HepG2 (cell line): ENCODE data around the gene UBL3. TPM values are rescaled to one million over a fixed set of nuclear protein-coding genes. Genes with fewer than 3 reads are reported as not detected.

Source experiments
- ATAC-seq: fragments of 200-7000 bp; cut with Tn5 transposase; 3 replicates; pipeline ENCODE4 v1.9.1; 2020; ENCODE audit warnings: mild to moderate bottlenecking, moderate library complexity
- BruUV-seq: library from RNA; stranded (reverse); fragments of 400-500 nt; replicated peaks from 2 replicates; lab custom pipeline; 2021; lab: Mats Ljungman, UMichigan
- CTCF ChIA-PET: fragments of 300-600 bp; formaldehyde crosslinking; extraction: SDS; loops from one replicate; lab custom pipeline; 2021; ENCODE audit warnings: low total read pairs, inconsistent platforms, low intra/inter-chr PET ratio; lab: Yijun Ruan, JAX
- POLR2A ChIA-PET: fragments of 350-600 bp; sonication (Branson Sonifier 250); formaldehyde crosslinking; loops from one replicate; lab custom pipeline; 2020; ENCODE audit warnings: antibody characterized with exemption, inconsistent platforms; lab: Yijun Ruan, JAX
- DNase-seq: peaks from one replicate; pipeline ENCODE4 v3.0.0-alpha.2; 2015; ENCODE audit warnings: low spot score
- FAIRE-seq: peaks from 3 replicates; lab custom pipeline; 2011; peaks lifted over from hg19 to GRCh38; lab: Jason Lieb, UNC
- H2AFZ ChIP-seq: one replicate; pipeline ENCODE4 v1.6.1; 2011; ENCODE audit warnings: low read length, inconsistent platforms
- H3K27ac ChIP-seq: fragments of 300-600 bp; 3 replicates; pipeline ENCODE4 v1.8.0; 2011; ENCODE audit warnings: mixed run types, mild to moderate bottlenecking, mixed read lengths, low read length, inconsistent platforms; ENCODE audit not compliant: insufficient read depth; ENCODE audit errors: extremely low read length
- H3K27me3 ChIP-seq, 2 experiments: fragments of 200-600 bp in 1 of 2; 2 replicates in 1 of 2; 3 replicates in 1 of 2; pipeline versions ENCODE4 v1.6.0 to v1.8.0; 2011; ENCODE audit warnings: low read length in 2 of 2, mild to moderate bottlenecking in 2 of 2, moderate library complexity in 2 of 2, inconsistent platforms in 1 of 2; ENCODE audit not compliant: insufficient read depth in 2 of 2, control insufficient read depth in 1 of 2
- H3K36me3 ChIP-seq, 2 experiments: fragments of 200-600 bp in 1 of 2; replicated peaks in 1 of 2; 2 replicates in 1 of 2; 3 replicates in 1 of 2; pipeline versions ENCODE4 v1.5.1 to v1.8.0; 2011; ENCODE audit warnings: low read length in 2 of 2, inconsistent platforms in 1 of 2; ENCODE audit not compliant: insufficient read depth in 2 of 2, control insufficient read depth in 1 of 2
- H3K4me1 ChIP-seq: 2 replicates; pipeline ENCODE4 v1.5.1; 2012; ENCODE audit warnings: low read length, inconsistent platforms; ENCODE audit not compliant: insufficient read depth
- H3K4me2 ChIP-seq: 2 replicates; pipeline ENCODE4 v1.6.0; 2011; ENCODE audit warnings: low read depth, low read length, inconsistent platforms
- H3K4me3 ChIP-seq, 3 experiments: fragments of 200-600 bp in 1 of 3; sonication (generic), shearing (Covaris generic) in 1 of 3; replicated peaks in 1 of 3; 2 replicates each; pipeline ENCODE4 v1.5.1; 2011 to 2016; ENCODE audit warnings: low read length in 3 of 3, inconsistent platforms in 2 of 3, low read depth in 2 of 3, mild to moderate bottlenecking in 2 of 3, control low read depth in 1 of 3, mixed read lengths in 1 of 3; ENCODE audit not compliant: insufficient read depth in 1 of 3
- H3K79me2 ChIP-seq: one replicate; pipeline ENCODE4 v1.6.1; 2011; ENCODE audit warnings: low read length, inconsistent platforms; ENCODE audit not compliant: insufficient read depth
- H3K9ac ChIP-seq: 2 replicates; pipeline ENCODE4 v1.6.0; 2011; ENCODE audit warnings: mild to moderate bottlenecking, low read depth, low read length, inconsistent platforms; ENCODE audit not compliant: insufficient read depth
- H3K9me3 ChIP-seq: 2 replicates; pipeline ENCODE4 v1.5.1; 2012; ENCODE audit warnings: mild to moderate bottlenecking, low read length
- H4K20me1 ChIP-seq: 2 replicates; pipeline ENCODE4 v1.6.0; 2011; ENCODE audit warnings: inconsistent platforms, mild to moderate bottlenecking, low read length, moderate library complexity; ENCODE audit not compliant: insufficient read depth
- ASH2L ChIP-seq: fragments of 300-600, 200-600 bp; sonication (generic); IDR thresholded peaks from 2 replicates; pipeline ENCODE4 v1.7.0; 2017; ENCODE audit warnings: low read depth, mild to moderate bottlenecking, moderate library complexity, mixed read lengths, low read length; ENCODE audit not compliant: insufficient read length
- ETV6 ChIP-seq: sonication (generic); formaldehyde crosslinking; conservative IDR thresholded peaks from 2 replicates; pipeline ENCODE4 v1.4.0; 2020; ENCODE audit warnings: missing genetic modification reagents
- IRF2 ChIP-seq: IDR thresholded peaks from 2 replicates; pipeline ENCODE4 v1.6.1; 2018; ENCODE audit warnings: missing genetic modification reagents, missing compliant biosample characterization
- MED13 ChIP-seq: sonication (generic); formaldehyde crosslinking; IDR thresholded peaks from 2 replicates; pipeline ENCODE4 v1.5.0; 2020; ENCODE audit warnings: missing genetic modification reagents
- NR2C2 ChIP-seq: sonication (generic); formaldehyde crosslinking; IDR thresholded peaks from 2 replicates; pipeline ENCODE4 v1.4.0; 2020; ENCODE audit warnings: missing genetic modification reagents, mild to moderate bottlenecking, moderate library complexity, borderline replicate concordance
- THAP11 ChIP-seq: IDR thresholded peaks from 2 replicates; pipeline ENCODE4 v1.6.1; 2016; ENCODE audit warnings: missing biosample characterization, missing genetic modification reagents
- U2AF2 ChIP-seq: fragments of 200-400 bp; formaldehyde crosslinking; IDR thresholded peaks from 2 replicates; pipeline ENCODE4 v1.6.1; 2017; ENCODE audit warnings: low read depth, mild to moderate bottlenecking, low read length
- ZBTB43 ChIP-seq: sonication (generic); formaldehyde crosslinking; conservative IDR thresholded peaks from 2 replicates; pipeline ENCODE4 v1.4.0; 2020; ENCODE audit warnings: missing genetic modification reagents
- ZHX1 ChIP-seq: sonication (generic); formaldehyde crosslinking; IDR thresholded peaks from 2 replicates; pipeline ENCODE4 v1.8.1; 2022; ENCODE audit warnings: low read depth, mild to moderate bottlenecking, missing genetic modification reagents
- ZNF83 ChIP-seq: sonication (generic); formaldehyde crosslinking; IDR thresholded peaks from 2 replicates; pipeline ENCODE4 v1.4.0; 2020; ENCODE audit warnings: missing genetic modification reagents, mild to moderate bottlenecking, borderline replicate concordance
- WGBS: methylation state at CpG from one replicate; pipeline ENCODE4 v1.1.6; 2017; ENCODE audit warnings: low lambda C conversion rate; 5-methylcytosine and 5-hydroxymethylcytosine counted together
- in situ Hi-C: cut with HindIII; loops from 2 replicates; pipeline ENCODE4 v1.10.0; 2017; ENCODE audit warnings: low pct_unique_long_range_greater_than_20kb; ENCODE audit not compliant: extremely low pct_ligation_motif_present
- intact Hi-C: fragments of 100-400 bp; cut with micrococcal nuclease; formaldehyde crosslinking; loops from one replicate; pipeline ENCODE4 v1.10.0; 2022; ENCODE audit not compliant: unreplicated experiment
- polyA plus RNA-seq, 8 experiments: library from polyadenylated mRNA; depleted of rRNA in 3 of 8; stranded (reverse) in 7 of 8; unstranded in 1 of 8; fragments of >200 nt; fragmentation: Illumina TruSeq in 4 of 8; extraction: Trizol in 4 of 8; gene quantifications; 2 replicates each; pipeline versions ENCODE4 v1.2.1 to v1.2.3, GENCODE V29; 2011 to 2016; ENCODE audit warnings: low read depth in 4 of 8, missing spikeins in 1 of 8, mixed read lengths in 1 of 8; ENCODE audit not compliant: insufficient read depth in 1 of 8
- total RNA-seq, 5 experiments: library from RNA; depleted of rRNA; stranded (reverse); fragments of >200 nt; fragmentation: Illumina TruSeq; extraction: Trizol; gene quantifications; 2 replicates each; pipeline ENCODE4 v1.2.3, GENCODE V29; 2016; ENCODE audit warnings: low read depth in 1 of 5

Gene UBL3
- total and polyA plus RNA-seq, 2 of the 13 experiments (the other 11 are each of a cell fraction or from before 2014, with no cell fraction given) = 7.4 to 9.6 TPM

GRCh38 chr13:29886446-29886845, 36.0 kb upstream of the UBL3 start:
- FAIRE-seq (no peak), DNase-seq (no peak), ATAC-seq (no peak)
- Histone ChIP-seq H3K36me3 (no peaks in the 10 kb centered on the region), H3K4me3 (no peak overlapping the region), H3K9ac (no peak overlapping the region), H3K9me3 (no peaks in the 10 kb centered on the region), H3K27me3 (peaks cover 0 to 7% of the 10 kb centered on the region in 2 experiments; a peak in 1 of 5 replicates), H2AFZ (no peak overlapping the region), H3K27ac (no peak overlapping the region), H3K4me1 (peaks cover 9% of the 10 kb centered on the region), H3K79me2 (no peaks in the 10 kb centered on the region), H3K4me2 (no peak overlapping the region), H4K20me1 (no peaks in the 10 kb centered on the region)
- ChIA-PET CTCF (no interaction called here), POLR2A (no interaction called here)
- TF ChIP-seq U2AF2 (no peak), ETV6 (CRISPR knock-in tag) (no peak), THAP11 (CRISPR knock-in tag) (no peak), IRF2 (CRISPR knock-in tag) (no peak)
- no TSS peak for BruUV-seq
- WGBS = 36% methylated on average over 6 of the region's 8 CpGs
- intact Hi-C loops = no loop called here
- in situ Hi-C loops = no loop called here

GRCh38 chr13:29885989-29886388, 35.6 kb upstream of the UBL3 start:
- Histone ChIP-seq H3K9me3 (no peaks in the 10 kb centered on the region), H3K79me2 (no peaks in the 10 kb centered on the region), H2AFZ (no peak overlapping the region), H3K27me3 (peaks cover 0 to 7% of the 10 kb centered on the region in 2 experiments; a peak in 1 of 5 replicates), H3K27ac (no peak overlapping the region), H3K9ac (no peak overlapping the region), H3K4me2 (no peak overlapping the region), H3K4me1 (peaks cover 9% of the 10 kb centered on the region), H4K20me1 (no peaks in the 10 kb centered on the region), H3K36me3 (no peaks in the 10 kb centered on the region), H3K4me3 (no peak overlapping the region)
- 86% methylated on average over 1 of the region's 1 CpG for WGBS
- POLR2A ChIA-PET = no interaction called here
- FAIRE-seq (no peak), DNase-seq (no peak), ATAC-seq (no peak)
- CTCF ChIA-PET = no interaction called here
- BruUV-seq = no TSS peak
- intact Hi-C loops (no loop called here), in situ Hi-C loops (no loop called here)
- TF ChIP-seq ZNF83 (CRISPR knock-in tag) (no peak), ZHX1 (no peak), NR2C2 (CRISPR knock-in tag) (no peak), ZBTB43 (CRISPR knock-in tag) (no peak), ASH2L (no peak), MED13 (CRISPR knock-in tag) (no peak)
